ENCODE results near the gene PPARD.
"Not testable (repeated sequence)": the region's sequence is repeated elsewhere in the genome, so short reads cannot be mapped to it uniquely, and the experiment has no call there.

The PPARD gene

GRCh38 chr6:35312076-35312800 is 30.1 kb upstream of the PPARD start:
- DNase-seq (ENCODE audit: low read depth): no peak

GRCh38 chr6:35312807-35313206 is 29.6 kb upstream of the PPARD start:
- no peak for DNase-seq (ENCODE audit: low read depth)

GRCh38 chr6:35317483-35318195 is 24.7 kb upstream of the PPARD start:
- no peak for DNase-seq (ENCODE audit: low read depth)

GRCh38 chr6:35318196-35319171 is 23.9 kb upstream of the PPARD start:
- DNase-seq (ENCODE audit: low read depth): peak; percentile 44

- DNase-seq (ENCODE audit: low read depth): no peak
Observed at GRCh38 chr6:35319346-35320030, 22.9 kb upstream of the PPARD start.

- DNase-seq (ENCODE audit: low read depth): no peak
Observed at GRCh38 chr6:35320031-35320410, 22.3 kb upstream of the PPARD start.

GRCh38 chr6:35321091-35321490 is 21.3 kb upstream of the PPARD start:
- no peak for DNase-seq (ENCODE audit: low read depth)

- no peak for DNase-seq (ENCODE audit: low read depth)
Observed at GRCh38 chr6:35327349-35328027, 14.9 kb upstream of the PPARD start.

GRCh38 chr6:35328108-35328723 is 14.1 kb upstream of the PPARD start:
- DNase-seq (ENCODE audit: low read depth): no peak

GRCh38 chr6:35328965-35329364 is 13.4 kb upstream of the PPARD start:
- DNase-seq (ENCODE audit: low read depth): not testable (repeated sequence)

- DNase-seq (ENCODE audit: low read depth): no peak
Observed at GRCh38 chr6:35330541-35331119, 11.7 kb upstream of the PPARD start.

- DNase-seq (ENCODE audit: low read depth): not testable (repeated sequence)
Observed at GRCh38 chr6:35332074-35332887, 10.1 kb upstream of the PPARD start.

GRCh38 chr6:35341557-35341956 is 801 bp upstream of the PPARD start:
- DNase-seq (ENCODE audit: low read depth): no peak

- no peak for DNase-seq (ENCODE audit: low read depth)
Observed at GRCh38 chr6:35343092-35343834, 905 bp downstream of the PPARD start.

- no peak for DNase-seq (ENCODE audit: low read depth)
Observed at GRCh38 chr6:35343835-35344550, 1.6 kb downstream of the PPARD start.

- no peak for DNase-seq (ENCODE audit: low read depth)
Observed at GRCh38 chr6:35351422-35351821, 9.1 kb downstream of the PPARD start.

GRCh38 chr6:35352735-35353134 is 10.4 kb downstream of the PPARD start:
- DNase-seq (ENCODE audit: low read depth): no peak

All from stromal cell of bone marrow (primary cell).